Lower lobe of right lung (tissue), 2 donors: Measurements from ENCODE around the gene DOCK4. TPM values are rescaled to one million over a fixed set of nuclear protein-coding genes. Genes with fewer than 3 reads are reported as not detected.
A peak's percentile ranks its signal among the peaks of the same experiment; 100 is the strongest.
"Not testable (repeated sequence)": the region's sequence is repeated elsewhere in the genome, so short reads cannot be mapped to it uniquely, and the experiment has no call there.

Experiments
- ATAC-seq, 2 donors: fragments of 200-7000 bp; cut with Tn5 transposase; one replicate each; pipeline ENCODE4 v1.9.1; 2020 to 2022; ENCODE audit warnings: mild to moderate bottlenecking in 2 of 2, moderate library complexity in 2 of 2
- DNase-seq: peaks from one replicate; pipeline ENCODE4 v3.0.0-alpha.2; 2020
- H3K27ac ChIP-seq: fragments of 200-600 bp; one replicate; pipeline ENCODE4 v1.8.0; 2022
- H3K27me3 ChIP-seq: fragments of 200-600 bp; one replicate; pipeline ENCODE4 v1.8.0; 2022; ENCODE audit warnings: low read depth
- H3K36me3 ChIP-seq: fragments of 200-600 bp; one replicate; pipeline ENCODE4 v1.8.0; 2022; ENCODE audit warnings: mild to moderate bottlenecking
- H3K4me1 ChIP-seq: fragments of 200-600 bp; one replicate; pipeline ENCODE4 v1.8.0; 2022
- H3K4me3 ChIP-seq: fragments of 200-600 bp; one replicate; pipeline ENCODE4 v1.8.0; 2022; ENCODE audit warnings: mild to moderate bottlenecking
- H3K9me3 ChIP-seq: fragments of 200-600 bp; one replicate; pipeline ENCODE4 v1.8.0; 2022
- CTCF ChIP-seq: fragments of 200-600 bp; IDR thresholded peaks from one replicate; pipeline ENCODE4 v1.8.0; 2022; ENCODE audit warnings: antibody characterized with exemption, mild to moderate bottlenecking
- intact Hi-C: fragments of 100-400 bp; cut with DNase I; formaldehyde crosslinking; loops from one replicate; pipeline ENCODE4 v1.11.0; 2022
- total RNA-seq: library from RNA; stranded (reverse); fragmentation: NEBNext Ultra II Directional; extraction: Animal tissue kit (Norgen Biotek cat#: 25700); gene quantifications from one replicate; pipeline ENCODE4 v1.2.1, GENCODE V29; 2021
- donor health status: DM: no; HTN: yes; CAD: no; lungs with severe emphysema.

The DOCK4 gene
- total RNA-seq, 1 donor from 2014 or later: 78.5 TPM

GRCh38 chr7:112134039-112134438 lies 72.2 kb downstream of the DOCK4 start:
- Histone ChIP-seq H3K4me1 (peaks cover 62% of the 10 kb centered on the region), H3K36me3 (no peaks in the 10 kb centered on the region), H3K9me3 (no peaks in the 10 kb centered on the region), H3K27me3 (no peaks in the 10 kb centered on the region), H3K27ac (no peak overlapping the region), H3K4me3 (no peak overlapping the region)
- intact Hi-C loops: no loop called here
- no peak for DNase-seq
- no peak for TF ChIP-seq CTCF
- ATAC-seq: no peak

- H3K36me3 ChIP-seq: no peaks in the 10 kb centered on the region
- no peak overlapping the region for H3K4me3 ChIP-seq
- ATAC-seq (no peak), DNase-seq (no peak)
- no peak overlapping the region for H3K27ac ChIP-seq
- H3K27me3 ChIP-seq: no peaks in the 10 kb centered on the region
- no peak for TF ChIP-seq CTCF
- peaks cover 65% of the 10 kb centered on the region for H3K4me1 ChIP-seq
- no peaks in the 10 kb centered on the region for H3K9me3 ChIP-seq
- intact Hi-C loops: no loop called here
These were observed 72.9 kb downstream of the DOCK4 start for GRCh38 chr7:112133328-112133727.

GRCh38 chr7:112132051-112132694 lies 74.0 kb downstream of the DOCK4 start:
- H3K27me3 ChIP-seq: no peaks in the 10 kb centered on the region
- TF ChIP-seq CTCF: no peak
- H3K4me1 ChIP-seq: peaks cover 60% of the 10 kb centered on the region
- ATAC-seq (no peak), DNase-seq (no peak)
- H3K4me3 ChIP-seq: no peak overlapping the region
- no peak overlapping the region for H3K27ac ChIP-seq
- H3K9me3 ChIP-seq: no peaks in the 10 kb centered on the region
- intact Hi-C loops: no loop called here
- no peaks in the 10 kb centered on the region for H3K36me3 ChIP-seq

- ATAC-seq (no peak), DNase-seq (no peak)
- peaks cover 50% of the 10 kb centered on the region for H3K4me1 ChIP-seq
- H3K27ac ChIP-seq: no peak overlapping the region
- intact Hi-C loops: no loop called here
- H3K27me3 ChIP-seq: no peaks in the 10 kb centered on the region
- no peak overlapping the region for H3K4me3 ChIP-seq
- H3K36me3 ChIP-seq: no peaks in the 10 kb centered on the region
- TF ChIP-seq CTCF: no peak
- no peaks in the 10 kb centered on the region for H3K9me3 ChIP-seq
These were observed 75.3 kb downstream of the DOCK4 start for GRCh38 chr7:112130729-112131410.

GRCh38 chr7:112129655-112130323 lies 76.4 kb downstream of the DOCK4 start:
- peak; percentile 67 to 76 for ATAC-seq

GRCh38 chr7:112128461-112129425 lies 77.5 kb downstream of the DOCK4 start:
- peak; percentile 72 to 76 for ATAC-seq
- H3K4me3 ChIP-seq, H3K9me3 ChIP-seq, intact Hi-C loops, H3K27ac ChIP-seq, DNase-seq, H3K36me3 ChIP-seq, H3K27me3 ChIP-seq: not testable (repeated sequence)
- peaks cover 50% of the 10 kb centered on the region for H3K4me1 ChIP-seq

More at GRCh38 chr7:112129655-112130323, 76.4 kb downstream of the DOCK4 start:
- DNase-seq: peak; percentile 48
- Histone ChIP-seq H3K9me3 (no peaks in the 10 kb centered on the region), H3K27ac (peak overlapping the region; percentile 1), H3K4me1 (peaks cover 45% of the 10 kb centered on the region), H3K4me3 (no peak overlapping the region), H3K36me3 (no peaks in the 10 kb centered on the region), H3K27me3 (no peaks in the 10 kb centered on the region)
- no peak for TF ChIP-seq CTCF
- intact Hi-C loops: no loop called here

GRCh38 chr7:112128041-112128440 lies 78.2 kb downstream of the DOCK4 start:
- H3K4me3 ChIP-seq, H3K9me3 ChIP-seq, ATAC-seq, H3K36me3 ChIP-seq, H3K27me3 ChIP-seq, intact Hi-C loops, DNase-seq: not testable (repeated sequence)
- Histone ChIP-seq H3K27ac (peak overlapping the region; percentile 25), H3K4me1 (peaks cover 48% of the 10 kb centered on the region)
